ENCODE results near the gene NAA80.
"Not testable (repeated sequence)": the region's sequence is repeated elsewhere in the genome, so short reads cannot be mapped to it uniquely, and the experiment has no call there.

The NAA80 gene

GRCh38 chr3:50275141-50275995 is 23.8 kb downstream of the NAA80 start:
- H3K9ac ChIP-seq: no peak overlapping the region
- no peaks in the 10 kb centered on the region for H3K27me3 ChIP-seq (ENCODE audit: control insufficient read depth, insufficient read depth, low read length)
- H3K9me3 ChIP-seq (ENCODE audit: control insufficient read depth, low read length): no peaks in the 10 kb centered on the region
- no peaks in the 10 kb centered on the region for H3K36me3 ChIP-seq (ENCODE audit: control insufficient read depth, insufficient read depth, low read length)
- TF ChIP-seq, protein P1, sequence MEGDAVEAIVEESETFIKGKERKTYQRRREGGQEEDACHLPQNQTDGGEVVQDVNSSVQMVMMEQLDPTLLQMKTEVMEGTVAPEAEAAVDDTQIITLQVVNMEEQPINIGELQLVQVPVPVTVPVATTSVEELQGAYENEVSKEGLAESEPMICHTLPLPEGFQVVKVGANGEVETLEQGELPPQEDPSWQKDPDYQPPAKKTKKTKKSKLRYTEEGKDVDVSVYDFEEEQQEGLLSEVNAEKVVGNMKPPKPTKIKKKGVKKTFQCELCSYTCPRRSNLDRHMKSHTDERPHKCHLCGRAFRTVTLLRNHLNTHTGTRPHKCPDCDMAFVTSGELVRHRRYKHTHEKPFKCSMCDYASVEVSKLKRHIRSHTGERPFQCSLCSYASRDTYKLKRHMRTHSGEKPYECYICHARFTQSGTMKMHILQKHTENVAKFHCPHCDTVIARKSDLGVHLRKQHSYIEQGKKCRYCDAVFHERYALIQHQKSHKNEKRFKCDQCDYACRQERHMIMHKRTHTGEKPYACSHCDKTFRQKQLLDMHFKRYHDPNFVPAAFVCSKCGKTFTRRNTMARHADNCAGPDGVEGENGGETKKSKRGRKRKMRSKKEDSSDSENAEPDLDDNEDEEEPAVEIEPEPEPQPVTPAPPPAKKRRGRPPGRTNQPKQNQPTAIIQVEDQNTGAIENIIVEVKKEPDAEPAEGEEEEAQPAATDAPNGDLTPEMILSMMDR (IDR thresholded peaks at IDR 0.05): no peak
- no peak overlapping the region for H2AFZ ChIP-seq
- H3K27ac ChIP-seq: no peak overlapping the region
- peaks cover 10% of the 10 kb centered on the region for H3K79me2 ChIP-seq
- peaks cover 31% of the 10 kb centered on the region for H3K4me1 ChIP-seq
- H3K4me2 ChIP-seq (ENCODE audit: low read length): no peak overlapping the region
- H3K4me3 ChIP-seq (ENCODE audit: low read depth, low read length): no peak overlapping the region

- TF ChIP-seq, protein P1 (IDR thresholded peaks at IDR 0.05): peak; percentile 56
- no peak overlapping the region for H3K4me3 ChIP-seq (ENCODE audit: low read depth, low read length)
- H3K79me2 ChIP-seq: peaks cover 10% of the 10 kb centered on the region
- H3K27me3 ChIP-seq (ENCODE audit: control insufficient read depth, insufficient read depth, low read length): no peaks in the 10 kb centered on the region
- H3K36me3 ChIP-seq (ENCODE audit: control insufficient read depth, insufficient read depth, low read length): no peaks in the 10 kb centered on the region
- H3K9ac ChIP-seq: no peak overlapping the region
- H3K4me2 ChIP-seq (ENCODE audit: low read length): no peak overlapping the region
- no peak overlapping the region for H3K27ac ChIP-seq
- no peak overlapping the region for H2AFZ ChIP-seq
- H3K4me1 ChIP-seq: peaks cover 40% of the 10 kb centered on the region
- no peaks in the 10 kb centered on the region for H3K9me3 ChIP-seq (ENCODE audit: control insufficient read depth, low read length)
Observed at GRCh38 chr3:50274371-50275104, 24.7 kb downstream of the NAA80 start.

- no peaks in the 10 kb centered on the region for H3K9me3 ChIP-seq (ENCODE audit: control insufficient read depth, low read length)
Observed at GRCh38 chr3:50273689-50274065, 25.5 kb downstream of the NAA80 start.

GRCh38 chr3:50272911-50273688 is 26.1 kb downstream of the NAA80 start:
- H3K27me3 ChIP-seq (ENCODE audit: control insufficient read depth, insufficient read depth, low read length): no peaks in the 10 kb centered on the region
- H3K27ac ChIP-seq: peak overlapping the region; percentile 98
- H3K36me3 ChIP-seq (ENCODE audit: control insufficient read depth, insufficient read depth, low read length): no peaks in the 10 kb centered on the region
- peak overlapping the region; percentile 41 for H3K4me3 ChIP-seq (ENCODE audit: low read depth, low read length)
- TF ChIP-seq, protein P1 (IDR thresholded peaks at IDR 0.05): peak; percentile 98
- H3K9me3 ChIP-seq (ENCODE audit: control insufficient read depth, low read length): no peaks in the 10 kb centered on the region
- H3K4me1 ChIP-seq: peaks cover 51% of the 10 kb centered on the region
- no peak overlapping the region for H3K9ac ChIP-seq
- H2AFZ ChIP-seq: peak overlapping the region; percentile 65
- peaks cover 10% of the 10 kb centered on the region for H3K79me2 ChIP-seq
- H3K4me2 ChIP-seq (ENCODE audit: low read length): peak overlapping the region; percentile 84

More at GRCh38 chr3:50273689-50274065, 25.5 kb downstream of the NAA80 start:
- Histone ChIP-seq H2AFZ (no peak overlapping the region), H3K36me3 (ENCODE audit: control insufficient read depth, insufficient read depth, low read length) (no peaks in the 10 kb centered on the region), H3K27ac (no peak overlapping the region), H3K4me2 (ENCODE audit: low read length) (no peak overlapping the region), H3K79me2 (peaks cover 10% of the 10 kb centered on the region), H3K4me3 (ENCODE audit: low read depth, low read length) (no peak overlapping the region), H3K27me3 (ENCODE audit: control insufficient read depth, insufficient read depth, low read length) (no peaks in the 10 kb centered on the region), H3K4me1 (peaks cover 45% of the 10 kb centered on the region), H3K9ac (no peak overlapping the region)
- TF ChIP-seq, protein P1 (IDR thresholded peaks at IDR 0.05): no peak

DNA sequence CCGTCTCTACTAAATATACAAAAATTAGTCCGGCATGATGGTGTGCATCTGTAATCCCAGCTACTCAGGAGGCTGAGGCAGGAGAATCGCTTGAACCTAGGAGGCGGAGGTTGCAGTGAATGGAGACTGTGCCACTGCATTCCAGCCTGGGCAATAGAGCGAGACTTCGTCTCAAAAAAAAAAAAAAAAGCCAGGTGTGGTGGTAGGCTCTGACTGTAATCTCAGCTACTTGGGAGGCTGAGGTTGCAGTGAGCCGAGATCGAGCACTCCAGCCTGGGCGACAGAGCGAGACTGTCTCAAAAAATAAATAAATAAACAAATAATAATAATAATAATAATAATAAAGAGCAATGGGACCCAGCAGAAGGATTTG is 26.7 kb downstream of the NAA80 start:
- not testable (repeated sequence) for H2AFZ ChIP-seq

More for the DNA sequence above, 26.7 kb downstream of the NAA80 start:
- peaks cover 56% of the 10 kb centered on the region for H3K4me1 ChIP-seq
- H3K9ac ChIP-seq; H3K27me3 ChIP-seq (ENCODE audit: control insufficient read depth, insufficient read depth, low read length); H3K4me3 ChIP-seq (ENCODE audit: low read depth, low read length); H3K9me3 ChIP-seq (ENCODE audit: control insufficient read depth, low read length); H3K36me3 ChIP-seq (ENCODE audit: control insufficient read depth, insufficient read depth, low read length): not testable (repeated sequence)
- peak overlapping the region; percentile 84 for H3K4me2 ChIP-seq (ENCODE audit: low read length)
- H3K27ac ChIP-seq: peak overlapping the region; percentile 98
- peaks cover 10% of the 10 kb centered on the region for H3K79me2 ChIP-seq

Data from parathyroid adenoma (tissue), 2 donors.